CD14-positive monocyte (primary cell): ENCODE measurements around the gene ZMYM5. TPM values are rescaled to one million over a fixed set of nuclear protein-coding genes. Genes with fewer than 3 reads are reported as not detected.
A peak's percentile ranks its signal among the peaks of the same experiment; 100 is the strongest.

Experiments used
- DNase-seq, 3 donors: peaks; one replicate each; pipeline ENCODE4 v3.0.0-alpha.2; 2011 to 2022
- H2AFZ ChIP-seq: 2 replicates; pipeline ENCODE4 v1.6.0; 2012; ENCODE audit warnings: mild to moderate bottlenecking, low read depth, low read length, inconsistent platforms; ENCODE audit not compliant: insufficient read depth, poor library complexity, severe bottlenecking
- H3K27ac ChIP-seq, 2 donors: 1 replicate in 1 of 2; 2 replicates in 1 of 2; pipeline ENCODE4 v1.5.1; 2012 to 2013; ENCODE audit warnings: low read length in 2 of 2, control low read depth in 1 of 2, inconsistent platforms in 1 of 2, low read depth in 1 of 2, mild to moderate bottlenecking in 1 of 2
- H3K27me3 ChIP-seq, 2 donors: one replicate each; pipeline versions ENCODE4 v1.6.0 to v1.6.1; 2011 to 2013; ENCODE audit warnings: low read length in 2 of 2; ENCODE audit not compliant: control insufficient read depth in 2 of 2, insufficient read depth in 2 of 2
- H3K36me3 ChIP-seq, 2 donors: replicated peaks in 1 of 2; 1 replicate in 1 of 2; 2 replicates in 1 of 2; pipeline versions ENCODE4 v1.5.1 to v1.6.1; 2012 to 2013; ENCODE audit warnings: low read length in 2 of 2, control low read depth in 1 of 2, inconsistent platforms in 1 of 2, mild to moderate bottlenecking in 1 of 2; ENCODE audit not compliant: insufficient read depth in 2 of 2, control insufficient read depth in 1 of 2
- H3K4me1 ChIP-seq, 2 donors: 1 replicate in 1 of 2; 2 replicates in 1 of 2; pipeline versions ENCODE4 v1.5.1 to v1.6.1; 2012 to 2013; ENCODE audit warnings: low read length in 2 of 2, control low read depth in 1 of 2, inconsistent platforms in 1 of 2, mild to moderate bottlenecking in 1 of 2, moderate library complexity in 1 of 2; ENCODE audit not compliant: insufficient read depth in 2 of 2, control insufficient read depth in 1 of 2
- H3K4me2 ChIP-seq: replicated peaks from 2 replicates; pipeline ENCODE3; 2012; ENCODE audit warnings: low read length, moderate library complexity, mild to moderate bottlenecking; ENCODE audit not compliant: poor library complexity, severe bottlenecking; ENCODE audit errors: extremely low read depth
- H3K4me3 ChIP-seq, 3 experiments: fragments of 200-600 bp in 1 of 3; sonication (generic) in 1 of 3; replicated peaks in 1 of 3; 1 replicate in 2 of 3; 2 replicates in 1 of 3; pipeline ENCODE4 v1.5.1; 2011 to 2013; ENCODE audit warnings: low read length in 3 of 3, mild to moderate bottlenecking in 3 of 3, control low read depth in 2 of 3, low read depth in 2 of 3, inconsistent platforms in 1 of 3, moderate library complexity in 1 of 3
- H3K79me2 ChIP-seq: 2 replicates; pipeline ENCODE4 v1.6.0; 2012; ENCODE audit warnings: mild to moderate bottlenecking, control low read depth, inconsistent platforms, low read length, moderate library complexity; ENCODE audit not compliant: insufficient read depth
- H3K9ac ChIP-seq: 2 replicates; pipeline ENCODE4 v1.6.0; 2017; ENCODE audit warnings: low read length, mild to moderate bottlenecking; ENCODE audit not compliant: insufficient read depth, poor library complexity, severe bottlenecking
- H3K9me3 ChIP-seq, 2 donors: replicated peaks in 1 of 2; 1 replicate in 1 of 2; 2 replicates in 1 of 2; pipeline versions ENCODE4 v1.5.1 to v1.6.1; 2012 to 2013; ENCODE audit warnings: low read length in 2 of 2, control low read depth in 1 of 2; ENCODE audit not compliant: control insufficient read depth in 1 of 2, insufficient read depth in 1 of 2
- H4K20me1 ChIP-seq: 2 replicates; pipeline ENCODE4 v1.6.0; 2012; ENCODE audit warnings: mild to moderate bottlenecking, low read length, control low read depth, moderate library complexity; ENCODE audit not compliant: insufficient read depth
- H3K27ac Mint-ChIP-seq, 7 donors: one replicate each; pipeline ENCODE4 v1.8.0; 2020; ENCODE audit warnings: mild to moderate bottlenecking in 7 of 7, mixed read lengths in 7 of 7, moderate library complexity in 6 of 7, inconsistent platforms in 2 of 7
- H3K27me3 Mint-ChIP-seq, 3 donors: one replicate each; pipeline ENCODE4 v1.8.0; 2021 to 2022; ENCODE audit warnings: low read depth in 3 of 3, mild to moderate bottlenecking in 3 of 3, mixed read lengths in 3 of 3, moderate library complexity in 3 of 3, inconsistent platforms in 1 of 3
- H3K36me3 Mint-ChIP-seq, 2 donors: one replicate each; pipeline ENCODE4 v1.8.0; 2020; ENCODE audit warnings: mixed read lengths in 2 of 2, inconsistent platforms in 1 of 2, mild to moderate bottlenecking in 1 of 2
- H3K4me1 Mint-ChIP-seq: one replicate; pipeline ENCODE4 v1.8.0; 2020; ENCODE audit warnings: mild to moderate bottlenecking, mixed read lengths
- H3K4me3 Mint-ChIP-seq, 2 donors: one replicate each; pipeline ENCODE4 v1.8.0; 2020; ENCODE audit warnings: mild to moderate bottlenecking in 2 of 2, mixed read lengths in 2 of 2, moderate library complexity in 1 of 2
- H3K9me3 Mint-ChIP-seq, 7 donors: one replicate each; pipeline ENCODE4 v1.8.0; 2020 to 2022; ENCODE audit warnings: mixed read lengths in 7 of 7, mild to moderate bottlenecking in 6 of 7, moderate library complexity in 6 of 7, inconsistent platforms in 2 of 7
- CTCF ChIP-seq: fragments of 200-600 bp; IDR thresholded peaks from one replicate; pipeline ENCODE4 v1.8.0; 2022; ENCODE audit warnings: antibody characterized with exemption, mild to moderate bottlenecking
- WGBS: methylation state at CpG from one replicate; pipeline ENCODE4 v1.1.5; 2013; ENCODE audit warnings: missing lambda C conversion rate; ENCODE audit not compliant: insufficient coverage; 5-methylcytosine and 5-hydroxymethylcytosine counted together
- intact Hi-C, 2 donors: fragments of 100-400 bp; cut with micrococcal nuclease; formaldehyde crosslinking; loops; one replicate each; pipeline versions ENCODE4 v1.15.0 to v1.15.1; 2023
- polyA minus RNA-seq: library from RNA; depleted of rRNA, polyadenylated mRNA; stranded (reverse); fragments of >200 nt; gene quantifications from 2 replicates; pipeline ENCODE4 v1.2.3, GENCODE V29; 2012
- polyA plus RNA-seq, 3 donors: library from polyadenylated mRNA; depleted of rRNA in 1 of 3; unstranded in 2 of 3; stranded (reverse) in 1 of 3; fragments of 300-500 nt in 2 of 3; fragments of >200 nt in 1 of 3; fragmentation: Illumina TruSeq in 2 of 3; gene quantifications; 1 replicate in 2 of 3; 2 replicates in 1 of 3; pipeline ENCODE4 v1.2.3, GENCODE V29; 2012 to 2021
- total RNA-seq, 12 experiments: library from RNA in 1 of 12; stranded (reverse) in 1 of 12; fragments of 120-200 nt in 1 of 12; gene quantifications; one replicate each; pipeline ENCODE4 v1.2.4 and lab custom pipeline; 2013 to 2026; ENCODE audit warnings: mixed read lengths in 6 of 12, inconsistent platforms in 1 of 12

ZMYM5 gene
- 18.4 TPM for total RNA-seq (2013)
- polyA plus RNA-seq: 10 to 100 TPM; 11.1 to 13.2 (median 11.1) TPM
- 5.2 and 5.8 TPM in 2 replicates for polyA minus RNA-seq
- total RNA-seq (lab: John Stamatoyannopoulos, UW): 23.3 to 60.4 (median 33.8) reads per million in 11 experiments

- intact Hi-C loops: loop anchor here (2.0 to 5.0 kb wide), 4 partner anchors 81 to 231 kb away; partner anchors contain the start of genes PSPC1 (in 2 of the 2), ZMYM2 (in 2 of the 2) and MPHOSPH8 (in 1 of the 2)
- peak within 1 kb of the TSS; percentile 92 to 96 for H3K27ac ChIP-seq
Measured at GRCh38 chr13:19863323-19864023, at the start of gene ZMYM5. ZMYM5 (minus strand) TSS chr13:19863649; CDS start chr13:19852180, 11,469 bp downstream.

More at GRCh38 chr13:19863323-19864023, at the start of gene ZMYM5:
- H3K9me3 Mint-ChIP-seq: no peaks in the 10 kb centered on the region
- Histone ChIP-seq H3K4me1 (peaks cover 20 to 27% of the 10 kb centered on the region in 2 donors), H3K79me2 (peaks cover 48% of the 10 kb centered on the region), H3K4me2 (peak within 1 kb of the TSS; percentile 87), H3K4me3 (peak within 1 kb of the TSS; percentile 84 to 95 (median 90)), H2AFZ (peak within 1 kb of the TSS; percentile 95), H4K20me1 (peaks cover 22% of the 10 kb centered on the region), H3K9ac (peak within 1 kb of the TSS; percentile 89), H3K9me3 (no peaks in the 10 kb centered on the region), H3K36me3 (peaks cover 0 to 5% of the 10 kb centered on the region in 2 donors), H3K27me3 (no peaks in the 10 kb centered on the region)
- DNase-seq: peak; percentile 96 to 98 (median 97)
- peaks cover 10 to 27% of the 10 kb centered on the region in 2 donors for H3K36me3 Mint-ChIP-seq
- peaks cover 24% of the 10 kb centered on the region for H3K4me1 Mint-ChIP-seq
- under 1% methylated on average over 79 of the region's 79 CpGs for WGBS
- peak within 1 kb of the TSS; percentile 96 for H3K4me3 Mint-ChIP-seq
- TF ChIP-seq CTCF: no peak
- H3K27ac Mint-ChIP-seq: peak within 1 kb of the TSS; percentile 89 to 99 (median 95)
- peaks cover 0 to 1% (median 0%) of the 10 kb centered on the region in 3 donors for H3K27me3 Mint-ChIP-seq
